Adipocyte (in vitro differentiated cells): ENCODE data around the gene UBL7.
"Not testable (repeated sequence)": the region's sequence is repeated elsewhere in the genome, so short reads cannot be mapped to it uniquely, and the experiment has no call there.

Experiments used
- DNase-seq: peaks from one replicate; pipeline ENCODE4 v3.0.0-alpha.2; 2015; ENCODE audit warnings: low read depth
- H3K27me3 ChIP-seq: replicated peaks from 2 replicates; pipeline ENCODE4 v1.7.0; 2013; ENCODE audit warnings: mild to moderate bottlenecking, low read length, moderate library complexity; ENCODE audit not compliant: control insufficient read depth, insufficient read depth
- H3K36me3 ChIP-seq: 2 replicates; pipeline ENCODE4 v1.7.0; 2013; ENCODE audit warnings: low read length, mild to moderate bottlenecking, moderate library complexity; ENCODE audit not compliant: control insufficient read depth, insufficient read depth, severe bottlenecking
- H3K4me1 ChIP-seq: 2 replicates; pipeline ENCODE4 v1.7.0; 2013; ENCODE audit warnings: mild to moderate bottlenecking, low read length, moderate library complexity; ENCODE audit not compliant: control insufficient read depth, insufficient read depth
- H3K4me3 ChIP-seq: 2 replicates; pipeline ENCODE4 v1.7.0; 2013; ENCODE audit warnings: mild to moderate bottlenecking, low read length, moderate library complexity
- H3K9ac ChIP-seq: 2 replicates; pipeline ENCODE4 v1.7.0; 2013; ENCODE audit warnings: mild to moderate bottlenecking, low read length, moderate library complexity
- H3K9me3 ChIP-seq: 2 replicates; pipeline ENCODE4 v1.7.0; 2013; ENCODE audit warnings: mild to moderate bottlenecking, low read length, moderate library complexity; ENCODE audit not compliant: control insufficient read depth

The UBL7 gene

DNA sequence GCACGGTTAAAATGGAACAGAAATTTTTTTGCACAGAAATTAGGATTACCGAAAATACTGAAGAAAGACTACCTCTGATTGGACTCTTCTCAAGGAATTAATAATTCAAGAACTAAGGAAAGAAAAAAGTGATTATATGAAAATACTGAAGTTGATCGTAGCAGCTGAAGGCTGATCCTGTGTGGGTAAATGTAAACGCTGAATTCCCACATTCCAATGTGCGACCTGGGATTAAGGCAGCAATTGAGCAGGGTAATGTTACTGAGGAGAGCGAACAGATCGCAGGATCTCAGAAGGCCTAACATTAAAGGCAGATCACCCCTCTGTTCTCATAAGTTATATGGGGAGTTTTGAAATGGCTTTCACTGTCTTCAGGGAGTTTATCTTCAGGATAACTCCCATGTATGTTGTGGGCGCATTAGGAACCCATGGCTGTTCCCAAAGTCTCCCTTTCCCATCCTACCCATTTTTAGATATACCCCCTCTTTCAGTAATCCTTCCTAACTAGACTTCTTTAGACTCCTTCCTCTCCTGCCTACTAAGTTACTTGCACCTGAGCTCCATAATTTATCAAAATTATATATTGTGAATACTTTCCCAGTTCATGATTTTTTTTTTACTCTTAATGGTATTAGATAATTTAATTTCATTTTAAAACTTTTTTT is 1.0 kb upstream of the UBL7 start:
- peak overlapping the region; percentile 94 for H3K9ac ChIP-seq
- peak; percentile 29 for DNase-seq
- H3K9me3 ChIP-seq = no peaks in the 10 kb centered on the region
- no peaks in the 10 kb centered on the region for H3K27me3 ChIP-seq
- peaks cover 12% of the 10 kb centered on the region for H3K4me1 ChIP-seq
- H3K36me3 ChIP-seq = no peaks in the 10 kb centered on the region
- H3K4me3 ChIP-seq = peak overlapping the region; percentile 99

DNA sequence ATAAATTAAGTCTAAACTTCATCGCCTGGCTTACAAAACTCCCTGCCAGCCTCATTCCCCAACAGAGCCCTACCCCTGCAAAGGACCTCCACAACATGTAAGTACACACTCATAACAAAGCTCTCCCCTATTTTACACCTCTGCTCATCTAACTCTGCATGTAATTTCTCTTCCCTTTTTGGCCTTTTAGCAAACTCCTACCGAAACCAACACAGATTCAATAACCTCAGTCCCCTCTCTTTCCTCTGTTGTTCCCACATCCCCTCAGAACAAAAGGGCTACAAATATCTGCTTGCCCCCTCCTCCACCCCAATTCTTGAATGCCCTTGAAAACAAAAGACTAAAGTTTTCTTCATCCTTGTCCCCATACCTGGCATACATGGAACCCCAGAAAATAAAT is 662 bp downstream of the UBL7 start:
- H3K4me1 ChIP-seq = peaks cover 12% of the 10 kb centered on the region
- DNase-seq = no peak
- peak overlapping the region; percentile 99 for H3K4me3 ChIP-seq
- no peaks in the 10 kb centered on the region for H3K9me3 ChIP-seq
- H3K36me3 ChIP-seq = peaks cover 8% of the 10 kb centered on the region
- no peaks in the 10 kb centered on the region for H3K27me3 ChIP-seq
- peak overlapping the region; percentile 94 for H3K9ac ChIP-seq

DNA sequence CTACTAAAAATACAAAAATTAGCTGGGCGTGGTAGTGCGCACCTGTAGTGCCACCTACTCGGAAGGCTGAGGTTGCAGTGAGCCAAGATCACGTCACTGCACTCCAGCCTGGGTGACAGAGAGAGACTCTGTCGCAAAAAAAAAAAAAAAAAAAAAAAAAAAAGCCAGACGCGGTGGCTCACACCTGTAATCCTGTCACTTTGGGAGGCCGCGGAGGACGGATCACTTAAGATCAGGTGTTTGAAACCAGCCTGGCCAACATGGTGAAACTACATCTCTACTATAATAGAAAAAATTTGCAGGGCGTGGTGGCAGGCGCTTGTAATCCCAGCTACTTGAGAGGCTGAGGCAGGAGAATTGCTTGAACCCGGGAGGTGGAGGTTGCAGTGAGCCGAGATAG is 1.2 kb downstream of the UBL7 start:
- not testable (repeated sequence) for H3K27me3 ChIP-seq, DNase-seq, H3K9me3 ChIP-seq
- Histone ChIP-seq H3K4me3 (peak overlapping the region; percentile 99), H3K4me1 (peaks cover 12% of the 10 kb centered on the region), H3K36me3 (peaks cover 13% of the 10 kb centered on the region), H3K9ac (peak overlapping the region; percentile 94)

DNA sequence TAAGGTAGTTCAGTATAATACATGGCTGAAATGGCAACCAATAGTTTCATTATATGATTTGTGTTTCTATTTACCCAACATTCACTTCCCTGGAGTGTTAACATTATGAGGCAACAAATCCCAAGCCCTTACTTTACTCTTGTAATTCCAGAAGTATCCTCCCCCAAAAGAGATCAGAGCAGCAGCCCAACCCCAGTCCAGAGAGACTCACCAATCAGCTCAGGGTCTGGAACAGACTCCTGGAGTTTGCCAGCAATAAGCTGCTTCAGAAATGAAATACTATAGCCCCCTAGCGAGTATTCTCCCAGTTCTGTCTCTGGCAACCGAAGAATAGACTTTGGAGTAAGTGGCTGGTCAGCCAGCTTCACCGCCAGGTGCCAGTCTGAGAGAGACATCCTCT is 2.5 kb downstream of the UBL7 start:
- H3K4me1 ChIP-seq = peaks cover 12% of the 10 kb centered on the region
- H3K9me3 ChIP-seq = no peaks in the 10 kb centered on the region
- no peak overlapping the region for H3K4me3 ChIP-seq
- DNase-seq = no peak
- H3K36me3 ChIP-seq = peaks cover 16% of the 10 kb centered on the region
- H3K27me3 ChIP-seq = no peaks in the 10 kb centered on the region
- H3K9ac ChIP-seq = no peak overlapping the region

DNA sequence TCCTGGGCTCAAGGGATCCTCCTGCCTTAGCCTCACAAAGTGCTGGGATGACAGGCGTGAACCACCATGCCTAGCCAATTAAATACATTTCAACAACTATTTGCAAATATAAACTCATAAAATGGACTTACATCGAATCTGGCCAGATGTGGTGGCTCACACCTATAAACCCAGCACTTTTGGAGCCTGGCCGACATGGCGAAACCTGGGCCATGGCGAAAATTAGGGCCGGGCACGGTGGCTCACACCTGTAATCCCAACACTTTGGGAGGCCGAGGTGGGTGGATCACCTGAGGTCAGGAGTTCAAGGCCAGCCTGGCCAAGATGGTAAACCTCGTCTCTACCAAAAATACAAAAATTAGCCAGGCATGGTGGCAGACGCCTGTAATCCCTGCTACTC is 3.9 kb downstream of the UBL7 start:
- not testable (repeated sequence) for H3K4me3 ChIP-seq, H3K9ac ChIP-seq, H3K9me3 ChIP-seq, H3K27me3 ChIP-seq, DNase-seq
- Histone ChIP-seq H3K36me3 (peaks cover 21% of the 10 kb centered on the region), H3K4me1 (peaks cover 15% of the 10 kb centered on the region)

DNA sequence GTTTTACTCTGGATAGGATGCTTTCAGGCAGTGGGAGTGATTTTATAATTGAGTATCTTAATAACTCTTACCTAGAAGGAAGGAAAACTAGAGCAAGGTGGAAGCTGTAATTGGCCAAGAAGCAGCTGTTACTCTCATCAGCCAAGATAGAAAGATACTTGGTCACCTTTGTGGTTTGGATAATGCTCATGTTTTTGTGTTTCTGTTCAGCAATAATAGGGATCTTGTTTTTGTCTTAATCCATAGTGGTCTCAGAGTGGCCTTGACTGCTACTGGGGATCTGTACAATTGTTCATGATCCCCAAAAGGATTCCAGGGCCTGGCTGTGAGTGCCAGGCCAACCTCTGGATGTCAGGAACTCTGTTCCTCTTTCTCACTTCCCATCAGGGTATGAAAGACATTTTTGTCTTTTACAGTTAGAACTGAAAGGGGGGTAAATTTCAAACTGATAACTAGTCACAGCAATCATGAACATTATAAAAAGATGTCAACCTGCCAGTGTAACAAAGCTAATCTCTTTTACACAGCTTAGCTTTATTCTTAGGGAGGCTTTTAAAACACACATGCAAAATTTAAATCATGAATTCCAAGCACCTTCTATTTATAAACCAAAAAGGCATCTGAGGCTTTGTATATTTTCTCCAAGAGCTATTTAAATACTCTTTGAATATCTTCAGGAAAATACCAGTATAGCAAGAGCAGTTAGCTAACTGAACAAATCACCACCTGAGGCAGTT is 6.0 kb downstream of the UBL7 start:
- H3K4me3 ChIP-seq = no peak overlapping the region
- H3K4me1 ChIP-seq = peaks cover 14% of the 10 kb centered on the region
- no peak overlapping the region for H3K9ac ChIP-seq
- H3K27me3 ChIP-seq = no peaks in the 10 kb centered on the region
- H3K36me3 ChIP-seq = peaks cover 37% of the 10 kb centered on the region
- no peak for DNase-seq
- H3K9me3 ChIP-seq = no peaks in the 10 kb centered on the region

DNA sequence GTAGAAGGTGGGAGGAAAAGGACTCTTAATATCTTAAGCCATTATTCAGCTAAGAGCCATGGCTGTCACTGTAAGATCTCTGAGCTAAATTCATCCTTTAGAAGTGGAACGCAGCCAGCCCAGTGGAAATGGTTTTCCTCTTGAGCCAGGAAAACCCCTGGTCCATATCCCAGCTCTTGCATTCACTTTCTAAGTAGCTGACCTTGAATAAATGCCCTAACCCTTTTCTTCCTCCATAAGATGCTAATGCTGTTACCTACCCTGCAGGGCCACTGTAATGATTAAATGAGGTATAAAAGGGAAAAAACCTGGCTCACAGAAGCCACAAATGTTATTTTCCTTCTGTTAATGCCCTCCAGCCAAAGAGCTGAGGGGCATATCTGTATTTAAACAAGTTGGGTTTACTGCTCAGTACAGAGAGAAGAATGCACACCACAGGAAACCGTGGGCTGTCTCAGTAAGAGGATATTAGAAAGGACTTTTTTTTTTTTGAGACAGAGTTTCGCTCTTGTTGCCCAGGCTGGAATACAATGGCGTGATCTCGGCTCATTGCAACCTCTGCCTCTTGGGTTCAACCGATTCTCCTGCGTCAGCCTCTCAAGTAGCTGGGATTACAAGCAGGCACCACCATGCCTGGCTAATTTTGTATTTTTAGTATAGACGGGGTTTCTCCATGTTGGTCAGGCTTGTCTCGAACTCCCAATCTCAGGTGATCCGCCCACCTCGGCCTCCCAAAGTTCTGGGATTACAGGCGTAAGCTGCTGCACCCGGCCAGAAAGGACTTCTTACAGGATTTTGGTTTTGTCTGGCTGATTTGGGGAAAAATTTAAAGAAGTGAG is 6.8 kb downstream of the UBL7 start:
- Histone ChIP-seq H3K4me1 (peaks cover 14% of the 10 kb centered on the region), H3K36me3 (peaks cover 40% of the 10 kb centered on the region), H3K9me3 (no peaks in the 10 kb centered on the region), H3K9ac (no peak overlapping the region), H3K4me3 (no peak overlapping the region), H3K27me3 (no peaks in the 10 kb centered on the region)
- DNase-seq = no peak

DNA sequence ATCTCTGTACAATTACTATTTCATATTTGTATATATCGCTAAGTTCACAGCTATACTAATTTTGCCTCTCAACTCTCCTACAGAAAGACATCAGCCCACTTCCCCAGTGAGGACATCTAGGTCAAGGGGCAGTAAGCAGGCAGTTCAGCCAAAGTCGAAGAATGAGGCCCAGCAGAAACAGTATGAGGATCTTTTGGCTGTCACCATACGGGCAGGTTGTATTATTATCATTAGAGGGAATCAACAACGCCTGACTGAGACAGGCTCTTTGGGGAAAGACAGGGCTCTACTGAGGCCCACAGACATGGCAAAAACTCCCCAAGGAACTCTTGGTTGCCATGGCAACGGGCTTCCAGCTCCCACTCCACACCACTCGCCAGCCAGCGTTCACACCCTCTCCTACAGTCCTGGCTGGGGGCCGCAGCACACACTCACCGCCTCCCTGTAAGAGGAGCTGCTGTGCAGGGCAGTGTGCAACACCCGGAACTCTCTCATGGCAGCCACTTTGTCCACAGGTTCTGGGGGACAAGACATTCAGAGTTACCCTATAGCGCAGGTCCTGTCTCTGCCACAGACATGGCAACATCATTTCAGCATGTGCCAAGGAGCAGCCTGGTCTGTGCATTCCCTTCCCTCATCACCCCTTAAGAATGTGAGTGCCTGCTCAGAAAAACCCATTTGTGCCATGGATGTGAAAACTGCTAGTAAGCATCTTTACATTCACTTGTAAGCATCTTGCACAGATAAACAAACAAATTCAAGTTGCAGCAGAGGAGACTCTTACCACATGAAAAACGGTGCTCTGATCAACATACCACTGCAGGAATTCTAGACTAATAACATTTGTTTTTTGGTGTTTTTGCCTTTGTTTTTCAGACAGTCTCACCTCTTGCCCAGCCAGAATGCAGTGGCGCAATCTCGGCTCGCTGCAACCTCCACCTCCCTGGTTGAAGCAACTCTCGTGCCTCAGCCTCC is 8.8 kb downstream of the UBL7 start:
- H3K36me3 ChIP-seq = peaks cover 59% of the 10 kb centered on the region
- DNase-seq = no peak

DNA sequence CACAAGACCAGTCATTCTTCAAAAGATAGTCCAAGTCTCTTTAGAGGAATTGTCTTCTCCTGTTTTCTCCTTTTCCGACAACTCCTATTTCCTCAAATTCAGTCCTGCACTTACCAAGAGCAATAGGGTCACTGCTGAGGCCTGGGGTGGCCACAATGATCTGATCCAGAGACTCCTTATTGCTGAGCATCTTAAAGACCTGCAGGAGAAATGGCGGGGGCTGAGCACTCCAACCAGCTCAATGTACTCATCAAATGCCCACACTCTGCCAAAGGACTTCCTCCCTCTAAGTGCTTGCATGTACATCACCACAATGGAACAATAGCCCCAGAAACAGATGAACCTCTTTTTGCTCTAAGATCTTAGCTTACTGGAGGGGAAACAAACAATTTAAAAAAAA is 9.6 kb downstream of the UBL7 start:
- no peak for DNase-seq

More for the DNA sequence above, 8.8 kb downstream of the UBL7 start:
- peaks cover 14% of the 10 kb centered on the region for H3K4me1 ChIP-seq
- no peak overlapping the region for H3K4me3 ChIP-seq
- H3K9ac ChIP-seq = no peak overlapping the region
- H3K27me3 ChIP-seq = no peaks in the 10 kb centered on the region
- H3K9me3 ChIP-seq = no peaks in the 10 kb centered on the region

DNA sequence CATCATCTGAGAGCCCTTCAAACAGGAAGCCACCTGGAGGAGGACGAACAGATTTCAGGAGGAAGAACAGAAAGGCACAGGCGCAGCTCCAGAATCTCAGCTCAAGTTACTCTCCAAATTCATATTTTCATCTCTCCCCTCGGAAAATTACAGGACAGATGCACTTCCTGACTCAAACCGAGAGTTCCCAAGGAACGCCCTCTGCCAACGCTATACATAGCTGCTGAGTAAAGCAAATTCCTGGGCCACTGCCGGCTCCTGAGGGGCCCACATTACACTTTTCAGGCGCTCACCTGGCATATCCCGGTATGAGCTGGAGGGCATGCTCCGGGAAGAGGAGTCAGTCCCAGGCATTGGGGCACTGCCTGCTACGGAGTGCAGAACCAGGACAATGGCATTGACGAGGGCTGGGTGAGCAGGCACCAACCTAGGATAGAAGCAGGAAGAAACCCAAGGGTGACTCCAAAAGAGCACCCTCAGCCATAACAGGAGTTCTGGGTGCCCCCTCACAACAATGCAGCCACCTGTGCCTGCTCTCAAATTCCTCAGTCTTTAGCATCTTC is 11.2 kb downstream of the UBL7 start:
- Histone ChIP-seq H3K27me3 (no peaks in the 10 kb centered on the region), H3K4me1 (peaks cover 14% of the 10 kb centered on the region), H3K9ac (no peak overlapping the region), H3K36me3 (peaks cover 69% of the 10 kb centered on the region), H3K9me3 (no peaks in the 10 kb centered on the region), H3K4me3 (no peak overlapping the region)
- DNase-seq = no peak

More for the DNA sequence above, 9.6 kb downstream of the UBL7 start:
- Histone ChIP-seq H3K36me3 (peaks cover 65% of the 10 kb centered on the region), H3K9ac (no peak overlapping the region), H3K27me3 (no peaks in the 10 kb centered on the region), H3K9me3 (no peaks in the 10 kb centered on the region), H3K4me1 (peaks cover 14% of the 10 kb centered on the region), H3K4me3 (no peak overlapping the region)
